Measurements from ENCODE around the gene COMMD4. TPM values are rescaled to one million over a fixed set of nuclear protein-coding genes. Genes with fewer than 3 reads are reported as not detected.
A peak's percentile ranks its signal among the peaks of the same experiment; 100 is the strongest.
"Not testable (repeated sequence)": the region's sequence is repeated elsewhere in the genome, so short reads cannot be mapped to it uniquely, and the experiment has no call there.

The COMMD4 gene
- total RNA-seq, 1 donor from 2014 or later = 51.8 TPM

DNA sequence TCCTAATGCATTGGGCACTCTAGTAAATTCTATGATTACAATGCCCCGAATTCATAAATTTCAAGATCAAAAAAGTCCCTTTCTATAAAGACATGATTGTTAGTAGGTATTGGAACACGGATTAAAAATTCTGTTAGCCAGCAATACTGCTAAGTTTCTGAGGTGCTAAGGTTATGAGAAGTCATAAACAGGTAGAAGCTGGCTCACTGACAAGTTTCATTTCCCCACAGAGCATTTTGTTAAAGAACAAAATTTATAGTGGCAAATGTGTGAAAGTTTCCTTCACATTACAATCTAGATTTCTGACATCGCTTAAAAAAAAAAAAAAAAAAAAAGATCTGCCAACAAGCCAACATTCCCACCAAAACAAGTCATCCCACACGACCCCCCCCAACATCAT, 44.9 kb downstream of the COMMD4 start:
- ChIA-PET CTCF (interaction anchor here (1.8 kb wide), 1 partner anchor 13 kb away, joined by 5 read pairs; the partner anchor contains the start of gene MAN2C1), POLR2A (interaction anchor here (0.5 to 1.8 kb wide), 5 partner anchors 13 to 260 kb away, joined by 3 to 15 read pairs (median 4); partner anchors contain the start of gene MAN2C1)
- Mint-ChIP-seq H3K4me1 (peaks cover 29% of the 10 kb centered on the region), H3K4me3 (no peak overlapping the region), H3K9me3 (no peaks in the 10 kb centered on the region), H3K27me3 (no peaks in the 10 kb centered on the region), H3K36me3 (ENCODE audit: low read depth) (peaks cover 88% of the 10 kb centered on the region), H3K27ac (peak overlapping the region; percentile 42)
- DNase-seq (no peak), ATAC-seq (ENCODE audit: low read depth) (no peak)
- intact Hi-C loops (cut with micrococcal nuclease) = no loop called here
- TF ChIP-seq CTCF (IDR thresholded peaks at IDR 0.05) = no peak

GRCh38 chr15:75383986-75384385, 48.1 kb downstream of the COMMD4 start:
- ChIA-PET CTCF (interaction anchor here (3.1 kb wide), 1 partner anchor 16 kb away, joined by 12 read pairs; no protein-coding TSS in a partner anchor), POLR2A (interaction anchor here (0.6 kb wide), 2 partner anchors 67 to 75 kb away, joined by 3 read pairs; no protein-coding TSS in a partner anchor)
- intact Hi-C loops (cut with micrococcal nuclease); H3K27ac Mint-ChIP-seq; H3K27me3 Mint-ChIP-seq; ATAC-seq (ENCODE audit: low read depth); DNase-seq; H3K9me3 Mint-ChIP-seq; H3K4me3 Mint-ChIP-seq: not testable (repeated sequence)
- Mint-ChIP-seq H3K4me1 (peaks cover 42% of the 10 kb centered on the region), H3K36me3 (ENCODE audit: low read depth) (peaks cover 88% of the 10 kb centered on the region)

Other genes with a start within 250 kb of the COMMD4 start
- 59.6 and 73.2 TPM in 2 replicates for gene C15orf39, start 134.2 kb upstream of the COMMD4 start, total RNA-seq
- not detected in 2 replicates for gene GOLGA6C, start 77.7 kb upstream of the COMMD4 start, total RNA-seq
- gene GOLGA6D, start 53.2 kb upstream of the COMMD4 start, total RNA-seq = not detected in 2 replicates
- gene NEIL1, start 11.0 kb downstream of the COMMD4 start, total RNA-seq = 25.5 and 35.8 TPM in 2 replicates
- 187 and 213 TPM in 2 replicates for gene MAN2C1, start 32.5 kb downstream of the COMMD4 start, total RNA-seq
- 113 and 122 TPM in 2 replicates for gene SIN3A, start 115.6 kb downstream of the COMMD4 start, total RNA-seq
- gene PTPN9, start 243.3 kb downstream of the COMMD4 start, total RNA-seq = 18.2 and 19.2 TPM in 2 replicates